PFSK-1 (cell line): ENCODE measurements around the gene CALB2.

Source experiments
- POLR2AphosphoS5 ChIP-seq: IDR thresholded peaks from 2 replicates; pipeline ENCODE4 v1.6.1; 2012; ENCODE audit warnings: low read depth, mild to moderate bottlenecking, control low read depth, low read length, moderate library complexity
- SIN3A ChIP-seq: IDR thresholded peaks from 2 replicates; pipeline ENCODE4 v1.6.1; 2012; ENCODE audit warnings: mild to moderate bottlenecking, low read length, moderate library complexity, borderline replicate concordance; ENCODE audit not compliant: insufficient read depth
- TAF1 ChIP-seq: IDR thresholded peaks from 2 replicates; pipeline ENCODE4 v1.6.1; 2012; ENCODE audit warnings: low read length, control low read depth, borderline replicate concordance; ENCODE audit not compliant: insufficient read depth
- TF ChIP-seq, protein P1 (sequence below), 2 experiments: IDR thresholded peaks; 2 replicates each; pipeline versions ENCODE4 v1.6.1 to v1.8.0; 2011 to 2012; ENCODE audit warnings: low read depth in 2 of 2, low read length in 2 of 2, control low read depth in 1 of 2, inconsistent platforms in 1 of 2, mild to moderate bottlenecking in 1 of 2, moderate library complexity in 1 of 2; ENCODE audit not compliant: insufficient read depth in 1 of 2

DNA sequence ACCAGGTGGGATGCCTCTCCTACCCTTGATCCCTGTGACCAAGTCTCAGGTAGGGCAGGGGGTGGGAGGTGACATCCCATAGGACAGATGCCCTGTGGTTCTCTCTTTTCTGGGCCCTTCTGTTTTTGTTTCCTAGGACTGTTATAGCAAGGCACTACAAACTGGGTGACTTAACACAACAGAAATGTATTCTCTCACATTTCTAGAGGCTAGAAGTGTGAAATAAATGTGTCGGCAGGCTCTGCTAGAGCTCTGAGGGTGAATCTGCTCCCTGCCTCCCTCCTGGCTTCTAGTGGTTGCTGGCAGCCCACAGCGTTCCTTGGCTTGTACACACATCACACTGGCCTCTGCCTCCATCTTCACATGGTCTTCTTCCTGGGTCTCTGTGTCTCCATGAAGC lies 12.7 kb downstream of the CALB2 start:
- TF ChIP-seq POLR2AphosphoS5 (no peak), TAF1 (no peak), SIN3A (no peak)
- TF ChIP-seq, protein P1, sequence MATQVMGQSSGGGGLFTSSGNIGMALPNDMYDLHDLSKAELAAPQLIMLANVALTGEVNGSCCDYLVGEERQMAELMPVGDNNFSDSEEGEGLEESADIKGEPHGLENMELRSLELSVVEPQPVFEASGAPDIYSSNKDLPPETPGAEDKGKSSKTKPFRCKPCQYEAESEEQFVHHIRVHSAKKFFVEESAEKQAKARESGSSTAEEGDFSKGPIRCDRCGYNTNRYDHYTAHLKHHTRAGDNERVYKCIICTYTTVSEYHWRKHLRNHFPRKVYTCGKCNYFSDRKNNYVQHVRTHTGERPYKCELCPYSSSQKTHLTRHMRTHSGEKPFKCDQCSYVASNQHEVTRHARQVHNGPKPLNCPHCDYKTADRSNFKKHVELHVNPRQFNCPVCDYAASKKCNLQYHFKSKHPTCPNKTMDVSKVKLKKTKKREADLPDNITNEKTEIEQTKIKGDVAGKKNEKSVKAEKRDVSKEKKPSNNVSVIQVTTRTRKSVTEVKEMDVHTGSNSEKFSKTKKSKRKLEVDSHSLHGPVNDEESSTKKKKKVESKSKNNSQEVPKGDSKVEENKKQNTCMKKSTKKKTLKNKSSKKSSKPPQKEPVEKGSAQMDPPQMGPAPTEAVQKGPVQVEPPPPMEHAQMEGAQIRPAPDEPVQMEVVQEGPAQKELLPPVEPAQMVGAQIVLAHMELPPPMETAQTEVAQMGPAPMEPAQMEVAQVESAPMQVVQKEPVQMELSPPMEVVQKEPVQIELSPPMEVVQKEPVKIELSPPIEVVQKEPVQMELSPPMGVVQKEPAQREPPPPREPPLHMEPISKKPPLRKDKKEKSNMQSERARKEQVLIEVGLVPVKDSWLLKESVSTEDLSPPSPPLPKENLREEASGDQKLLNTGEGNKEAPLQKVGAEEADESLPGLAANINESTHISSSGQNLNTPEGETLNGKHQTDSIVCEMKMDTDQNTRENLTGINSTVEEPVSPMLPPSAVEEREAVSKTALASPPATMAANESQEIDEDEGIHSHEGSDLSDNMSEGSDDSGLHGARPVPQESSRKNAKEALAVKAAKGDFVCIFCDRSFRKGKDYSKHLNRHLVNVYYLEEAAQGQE (IDR thresholded peaks at IDR 0.05; ENCODE audit: insufficient read depth in 1 of 2, low read depth in 2 of 2, low read length in 2 of 2): no peak
